Endometrial microvascular endothelial cells (primary cell): ENCODE data around the gene HCAR2. TPM values are rescaled to one million over a fixed set of nuclear protein-coding genes. Genes with fewer than 3 reads are reported as not detected.
"Not testable (repeated sequence)": the region's sequence is repeated elsewhere in the genome, so short reads cannot be mapped to it uniquely, and the experiment has no call there.

Source experiments
- in situ Hi-C: cut with HindIII; loops from 2 replicates; pipeline ENCODE4 v1.10.0; 2017; ENCODE audit warnings: low sequenced_read_pairs, low pct_unique_long_range_greater_than_20kb; ENCODE audit errors: inconsistent ontology term
- total RNA-seq: library from RNA; depleted of rRNA; stranded (reverse); fragments of >200 nt; gene quantifications from one replicate; pipeline ENCODE4 v1.2.3, GENCODE V29; 2015; ENCODE audit errors: inconsistent ontology term

Gene HCAR2
- total RNA-seq, 1 donor from 2014 or later: not detected

- in situ Hi-C loops: not testable (repeated sequence)
Observed at GRCh38 chr12:122676015-122676414, 27.1 kb downstream of the HCAR2 start.

- in situ Hi-C loops: no loop called here
Observed at GRCh38 chr12:122672515-122672914, 30.6 kb downstream of the HCAR2 start.

GRCh38 chr12:122669397-122670070, 33.6 kb downstream of the HCAR2 start:
- in situ Hi-C loops: no loop called here

GRCh38 chr12:122668268-122668667, 34.9 kb downstream of the HCAR2 start:
- in situ Hi-C loops: no loop called here

- in situ Hi-C loops: no loop called here
Observed at GRCh38 chr12:122665759-122666158, 37.4 kb downstream of the HCAR2 start.

GRCh38 chr12:122665349-122665748, 37.8 kb downstream of the HCAR2 start:
- in situ Hi-C loops: no loop called here

- in situ Hi-C loops: no loop called here
Observed at GRCh38 chr12:122661938-122662337, 41.2 kb downstream of the HCAR2 start.

GRCh38 chr12:122661246-122661645, 41.9 kb downstream of the HCAR2 start:
- in situ Hi-C loops: no loop called here

GRCh38 chr12:122659579-122659978, 43.6 kb downstream of the HCAR2 start:
- in situ Hi-C loops: no loop called here

- in situ Hi-C loops: no loop called here
Observed at GRCh38 chr12:122656298-122656697, 46.9 kb downstream of the HCAR2 start.

- in situ Hi-C loops: not testable (repeated sequence)
Observed at GRCh38 chr12:122653291-122653690, 49.9 kb downstream of the HCAR2 start.

GRCh38 chr12:122651520-122652224, 51.5 kb downstream of the HCAR2 start:
- in situ Hi-C loops: no loop called here

Other genes starting within 250 kb of the HCAR2 start
- 16.9 TPM for gene ZCCHC8, start 202.4 kb downstream of the HCAR2 start, total RNA-seq
- gene RSRC2, start 176.4 kb downstream of the HCAR2 start, total RNA-seq: 21.9 TPM
- gene KNTC1, start 176.1 kb downstream of the HCAR2 start, total RNA-seq: 30.0 TPM
- gene HCAR3, start 13.5 kb upstream of the HCAR2 start, total RNA-seq: not detected
- under 0.01 TPM for gene HCAR1, start 27.5 kb upstream of the HCAR2 start, total RNA-seq
- gene DENR, start 49.5 kb upstream of the HCAR2 start, total RNA-seq: 35.9 TPM
- not detected for gene CCDC62, start 71.2 kb upstream of the HCAR2 start, total RNA-seq
- gene HIP1R, start 132.1 kb upstream of the HCAR2 start, total RNA-seq: 81.0 TPM
- gene VPS37B, start 192.8 kb upstream of the HCAR2 start, total RNA-seq: 29.5 TPM